Activated CD8-positive, alpha-beta T cell treated with anti-CD3 and anti-CD28 coated beads, Interleukin-2, amount 10 ng/mL, durations not matched to agents 7 days and 5 days (primary cell): ENCODE measurements around the gene TECTB. TPM values are rescaled to one million over a fixed set of nuclear protein-coding genes. Genes with fewer than 3 reads are reported as not detected.

Experiments used
- ATAC-seq: fragments of 150-1000 bp; cut with Tn5 transposase; one replicate; pipeline ENCODE4 v1.10.0; 2021; ENCODE audit warnings: moderate library complexity
- CTCF ChIA-PET: fragments of 350-600 bp; sonication (Branson Sonifier 250); formaldehyde crosslinking; loops from one replicate; lab custom pipeline; 2021; ENCODE audit warnings: antibody characterized with exemption; lab: Charles Lee
- POLR2A ChIA-PET: fragments of 350-600 bp; sonication (Branson Sonifier 250); formaldehyde crosslinking; loops from one replicate; lab custom pipeline; 2021; ENCODE audit warnings: antibody characterized with exemption; lab: Charles Lee
- DNase-seq: peaks from one replicate; pipeline ENCODE4 v3.0.0-alpha.2; 2020
- H3K27ac Mint-ChIP-seq: one replicate; pipeline ENCODE4 v1.8.0; 2021; ENCODE audit warnings: mild to moderate bottlenecking, mixed read lengths
- H3K27me3 Mint-ChIP-seq: one replicate; pipeline ENCODE4 v1.8.0; 2021; ENCODE audit warnings: low read depth, mixed read lengths
- H3K36me3 Mint-ChIP-seq: one replicate; pipeline ENCODE4 v1.8.0; 2021; ENCODE audit warnings: low read depth, mixed read lengths
- H3K4me1 Mint-ChIP-seq: one replicate; pipeline ENCODE4 v1.8.0; 2021; ENCODE audit warnings: low read depth, mixed read lengths
- H3K4me3 Mint-ChIP-seq: one replicate; pipeline ENCODE4 v1.8.0; 2021; ENCODE audit warnings: mild to moderate bottlenecking, mixed read lengths
- H3K9me3 Mint-ChIP-seq: one replicate; pipeline ENCODE4 v1.8.0; 2022; ENCODE audit warnings: mixed read lengths; ENCODE audit not compliant: insufficient read depth
- total RNA-seq, 2 experiments: library from RNA; stranded (reverse); gene quantifications; one replicate each; pipeline ENCODE4 v1.2.3, GENCODE V29; 2021

Gene TECTB
- total RNA-seq, 2 experiments from 2014 or later: not detected

DNA sequence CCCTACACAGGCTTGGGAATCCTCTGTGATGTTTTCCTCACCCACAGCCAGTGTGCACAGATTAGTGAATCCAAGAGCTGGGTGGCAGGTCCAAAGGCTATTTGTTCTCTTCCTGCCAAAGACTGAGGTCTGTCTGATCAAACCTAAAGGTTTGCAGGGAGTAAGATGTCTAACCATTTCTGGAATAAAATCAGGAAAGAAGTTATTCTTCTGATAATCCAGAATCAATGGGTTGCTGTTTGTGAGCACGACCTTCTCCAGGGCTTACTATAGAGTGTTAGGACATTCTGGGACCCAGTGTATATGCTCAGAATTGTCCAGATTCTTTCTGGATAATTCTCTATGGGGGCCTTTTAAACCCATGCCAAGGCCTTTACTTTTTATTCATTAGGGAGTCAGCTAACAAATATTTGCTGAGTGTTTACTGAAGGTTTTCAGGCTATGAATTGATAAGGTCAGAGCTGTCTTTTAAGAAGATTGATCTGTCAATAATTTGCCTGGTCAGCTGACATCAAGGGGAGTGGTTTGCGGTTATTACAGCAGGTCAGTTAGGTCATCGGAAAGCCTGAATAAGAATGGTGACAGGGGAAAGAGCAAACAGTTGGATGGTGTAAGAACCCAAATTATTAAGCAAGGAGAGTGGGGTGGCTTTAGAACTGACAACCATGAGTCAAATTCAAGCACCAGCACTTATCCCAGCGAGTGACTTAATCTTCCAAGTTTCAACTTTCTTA, 7.5 kb upstream of the TECTB start:
- Mint-ChIP-seq H3K36me3 (no peaks in the 10 kb centered on the region), H3K4me1 (no peaks in the 10 kb centered on the region)
- CTCF ChIA-PET: no interaction called here

DNA sequence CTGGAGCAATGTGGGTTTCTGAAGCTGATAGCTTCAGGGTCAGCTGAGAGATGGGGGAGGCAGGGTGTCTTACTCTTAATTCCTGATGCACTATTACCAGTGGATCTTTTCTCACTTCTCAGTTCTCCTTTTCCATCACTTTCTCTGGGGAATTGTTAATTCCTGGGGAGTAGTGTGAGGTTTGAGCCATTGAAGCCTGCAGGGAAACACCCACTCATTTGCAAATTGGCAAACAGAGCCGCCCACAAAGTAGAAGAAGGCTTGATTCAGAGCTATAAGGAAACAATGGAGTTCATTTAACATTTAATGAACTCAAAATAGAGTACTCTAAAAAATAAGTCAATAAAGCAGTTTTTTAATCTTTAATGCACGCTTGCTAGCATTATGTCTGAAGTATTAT, 4.3 kb upstream of the TECTB start:
- CTCF ChIA-PET: no interaction called here
- no peak for DNase-seq
- POLR2A ChIA-PET: no interaction called here
- Mint-ChIP-seq H3K27ac (no peak overlapping the region), H3K4me3 (no peak overlapping the region), H3K4me1 (no peaks in the 10 kb centered on the region), H3K27me3 (peaks cover 10% of the 10 kb centered on the region), H3K36me3 (no peaks in the 10 kb centered on the region), H3K9me3 (no peaks in the 10 kb centered on the region)
- ATAC-seq: no peak

More for the DNA sequence above, 7.5 kb upstream of the TECTB start:
- Mint-ChIP-seq H3K27ac (no peak overlapping the region), H3K9me3 (no peaks in the 10 kb centered on the region), H3K27me3 (peaks cover 7% of the 10 kb centered on the region), H3K4me3 (no peak overlapping the region)
- POLR2A ChIA-PET: no interaction called here
- DNase-seq: no peak
- ATAC-seq: no peak

DNA sequence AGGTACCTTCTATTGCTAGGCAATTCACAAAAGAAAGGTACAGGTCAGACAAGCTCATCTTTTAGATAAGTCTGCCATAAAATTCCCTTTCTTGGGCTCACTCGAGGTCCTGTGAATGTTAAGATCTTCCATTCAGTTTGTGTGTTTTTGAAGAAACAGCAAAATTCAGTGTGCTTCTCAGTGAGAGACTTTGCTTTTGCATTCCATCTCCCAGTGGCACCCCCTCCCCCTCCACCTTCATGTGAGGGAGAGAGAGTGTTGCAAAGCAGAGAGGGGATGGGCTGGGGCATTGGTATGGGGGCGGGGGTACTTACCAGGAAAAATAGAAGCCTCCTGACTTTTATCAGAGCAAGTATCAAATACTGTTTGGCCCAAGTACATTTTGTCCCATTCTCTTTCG, 3.8 kb upstream of the TECTB start:
- H3K27ac Mint-ChIP-seq: no peak overlapping the region
- DNase-seq (no peak), ATAC-seq (no peak)
- ChIA-PET POLR2A (no interaction called here), CTCF (no interaction called here)
- H3K27me3 Mint-ChIP-seq: peaks cover 10% of the 10 kb centered on the region
- H3K9me3 Mint-ChIP-seq: no peaks in the 10 kb centered on the region
- no peaks in the 10 kb centered on the region for H3K36me3 Mint-ChIP-seq
- H3K4me3 Mint-ChIP-seq: no peak overlapping the region
- H3K4me1 Mint-ChIP-seq: no peaks in the 10 kb centered on the region

DNA sequence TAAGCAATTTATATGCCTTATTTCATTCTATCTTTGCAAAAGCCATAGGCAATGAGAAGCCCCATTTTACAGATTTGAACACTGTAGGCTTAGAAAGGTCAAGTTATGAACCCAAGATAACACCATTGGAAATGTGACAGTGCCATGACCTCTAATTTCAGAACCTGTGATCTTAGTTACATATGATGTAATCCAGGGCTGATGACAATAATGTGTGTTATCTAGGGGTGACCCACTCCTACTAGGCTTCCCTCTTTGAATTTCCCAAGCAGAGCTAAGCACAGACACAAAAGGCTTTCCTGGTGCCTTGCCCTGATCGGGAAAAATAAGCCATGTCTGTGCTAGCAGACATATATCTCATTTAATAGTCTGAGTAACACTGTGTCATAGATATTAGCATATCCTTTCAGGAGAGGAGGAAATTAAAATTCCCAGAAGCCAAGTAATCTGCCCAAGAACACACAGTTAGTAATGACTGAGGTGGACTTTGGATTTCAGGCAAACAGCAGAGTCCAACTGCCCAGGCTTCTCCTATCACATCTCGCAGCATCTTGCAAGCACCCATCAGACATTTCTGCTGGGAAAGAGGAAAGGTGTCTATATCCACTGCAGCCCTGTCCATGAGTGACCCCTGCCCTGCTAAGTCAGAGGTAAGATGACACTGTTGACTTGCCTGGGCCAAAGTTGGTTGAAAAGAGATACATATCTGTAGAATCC, 2.8 kb upstream of the TECTB start:
- Mint-ChIP-seq H3K36me3 (no peaks in the 10 kb centered on the region), H3K4me3 (no peak overlapping the region)
- CTCF ChIA-PET: no interaction called here

DNA sequence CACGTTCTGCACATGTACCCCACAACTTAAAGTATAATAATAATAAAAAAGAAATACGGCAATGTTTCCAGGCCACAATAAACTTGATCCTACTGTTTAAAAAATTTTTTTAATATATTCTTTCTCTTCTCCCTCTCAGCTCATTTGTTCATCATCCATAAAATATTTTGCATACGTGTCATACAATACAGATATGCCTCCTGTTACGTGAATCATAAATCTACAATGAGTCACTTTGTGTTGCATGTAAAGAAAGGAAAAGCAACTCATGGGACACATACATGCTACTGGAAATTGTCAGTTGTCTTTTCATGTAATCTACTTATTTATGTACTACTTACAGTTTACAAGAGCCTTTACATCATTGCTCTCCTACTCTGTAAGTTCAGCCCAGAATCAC, 1.1 kb upstream of the TECTB start:
- Mint-ChIP-seq H3K9me3 (no peaks in the 10 kb centered on the region), H3K27me3 (peaks cover 8% of the 10 kb centered on the region), H3K36me3 (no peaks in the 10 kb centered on the region), H3K27ac (no peak overlapping the region), H3K4me3 (no peak overlapping the region), H3K4me1 (no peaks in the 10 kb centered on the region)
- no peak for ATAC-seq
- no peak for DNase-seq
- ChIA-PET POLR2A (no interaction called here), CTCF (no interaction called here)

More for the DNA sequence above, 2.8 kb upstream of the TECTB start:
- DNase-seq (no peak), ATAC-seq (no peak)
- no peaks in the 10 kb centered on the region for H3K9me3 Mint-ChIP-seq
- H3K27ac Mint-ChIP-seq: no peak overlapping the region
- POLR2A ChIA-PET: no interaction called here
- H3K27me3 Mint-ChIP-seq: peaks cover 8% of the 10 kb centered on the region
- H3K4me1 Mint-ChIP-seq: no peaks in the 10 kb centered on the region

DNA sequence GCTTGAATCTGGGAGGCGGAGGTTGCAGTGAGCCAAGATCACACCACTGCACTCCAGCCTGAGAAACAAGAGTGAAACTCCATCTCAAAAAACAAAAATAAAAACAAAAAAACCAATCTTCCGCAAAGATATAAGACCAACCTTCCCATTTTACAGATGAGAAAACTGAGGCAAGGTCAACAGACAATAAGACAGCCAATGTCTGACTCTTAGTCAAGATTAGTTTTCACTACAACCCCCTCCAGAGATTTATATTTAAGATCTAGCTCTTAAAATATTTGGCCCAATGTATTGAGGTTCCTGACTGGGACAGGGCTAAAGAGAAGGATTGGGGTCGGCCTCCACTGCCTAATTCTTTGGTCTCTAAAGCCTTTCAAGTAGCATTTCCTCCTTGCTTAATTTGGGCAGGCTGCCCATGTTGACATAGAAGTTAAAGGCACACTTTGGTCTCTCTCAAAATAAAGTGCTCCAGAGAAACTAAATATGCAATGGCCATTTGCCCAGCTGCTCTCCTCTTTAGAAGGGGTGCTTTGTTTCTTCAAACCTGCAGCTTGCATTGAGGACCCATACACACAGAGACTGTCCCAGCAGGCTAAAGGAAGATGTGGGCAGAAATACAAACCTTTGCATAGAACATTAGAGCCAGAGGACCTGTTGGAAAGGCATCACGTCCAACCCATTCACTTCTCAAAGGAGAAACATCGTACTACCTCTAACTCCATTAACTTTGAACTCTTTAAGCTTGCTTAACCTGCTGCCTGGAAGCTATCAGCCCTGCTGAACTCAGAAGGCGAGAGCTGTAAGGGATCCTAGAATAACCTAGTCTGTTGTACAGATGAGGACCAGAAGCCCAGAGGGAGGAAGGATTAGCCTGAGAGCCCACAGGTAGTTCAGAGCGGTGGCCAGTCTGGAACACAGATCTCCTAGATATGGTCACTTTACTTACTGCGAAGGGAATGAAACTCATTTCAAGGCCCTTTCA, 3.9 kb downstream of the TECTB start:
- CTCF ChIA-PET: no interaction called here
- POLR2A ChIA-PET: no interaction called here
- no peak overlapping the region for H3K27ac Mint-ChIP-seq
- peaks cover 5% of the 10 kb centered on the region for H3K27me3 Mint-ChIP-seq
- ATAC-seq (no peak), DNase-seq (no peak)
- H3K4me3 Mint-ChIP-seq: no peak overlapping the region
- no peaks in the 10 kb centered on the region for H3K36me3 Mint-ChIP-seq
- no peaks in the 10 kb centered on the region for H3K4me1 Mint-ChIP-seq
- H3K9me3 Mint-ChIP-seq: no peaks in the 10 kb centered on the region

DNA sequence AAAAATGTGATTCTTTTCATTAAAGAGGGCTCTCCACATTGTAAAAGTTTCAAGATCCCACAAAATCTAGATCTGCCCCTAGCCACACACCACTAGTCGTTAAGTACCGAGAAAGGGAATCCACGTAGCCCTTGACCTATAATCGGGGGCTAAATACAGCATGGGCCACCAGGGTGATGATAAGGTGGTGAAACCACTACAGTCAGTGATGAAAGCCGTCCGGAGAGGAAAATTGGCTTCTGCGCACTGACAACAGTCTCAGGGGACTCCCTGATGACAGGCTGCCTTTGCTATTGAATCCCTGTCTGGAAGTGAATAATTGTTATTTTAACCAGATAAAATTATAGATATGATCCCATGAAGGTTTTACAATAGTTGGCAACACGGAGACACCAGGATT, 4.6 kb downstream of the TECTB start:
- Mint-ChIP-seq H3K27ac (no peak overlapping the region), H3K27me3 (peaks cover 7% of the 10 kb centered on the region), H3K9me3 (no peaks in the 10 kb centered on the region), H3K4me3 (no peak overlapping the region), H3K36me3 (no peaks in the 10 kb centered on the region), H3K4me1 (no peaks in the 10 kb centered on the region)
- ChIA-PET CTCF (no interaction called here), POLR2A (no interaction called here)
- ATAC-seq (no peak), DNase-seq (no peak)

DNA sequence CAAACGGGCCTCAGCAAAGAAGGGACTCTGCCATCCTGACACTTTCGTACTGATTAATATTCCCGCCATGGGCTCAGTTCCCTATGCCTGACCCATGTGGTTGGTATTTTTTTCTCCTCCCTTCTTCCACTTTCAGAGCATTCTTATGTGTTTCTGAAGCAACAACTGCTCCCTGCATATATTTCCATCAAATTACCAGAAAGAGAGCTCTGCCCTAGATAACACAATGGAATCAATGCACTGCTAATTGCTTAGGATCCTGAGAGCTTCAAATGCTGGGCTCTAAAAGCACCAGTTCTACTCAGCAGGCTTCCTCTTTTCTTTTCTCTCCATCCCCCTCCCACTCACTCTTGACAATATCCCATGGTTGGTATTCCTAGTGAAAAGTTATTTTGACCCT, 5.3 kb downstream of the TECTB start:
- POLR2A ChIA-PET: no interaction called here
- CTCF ChIA-PET: interaction anchor here (1.6 kb wide), 1 partner anchor 19 kb away, joined by 4 read pairs; no protein-coding TSS in a partner anchor
- no peak for ATAC-seq

DNA sequence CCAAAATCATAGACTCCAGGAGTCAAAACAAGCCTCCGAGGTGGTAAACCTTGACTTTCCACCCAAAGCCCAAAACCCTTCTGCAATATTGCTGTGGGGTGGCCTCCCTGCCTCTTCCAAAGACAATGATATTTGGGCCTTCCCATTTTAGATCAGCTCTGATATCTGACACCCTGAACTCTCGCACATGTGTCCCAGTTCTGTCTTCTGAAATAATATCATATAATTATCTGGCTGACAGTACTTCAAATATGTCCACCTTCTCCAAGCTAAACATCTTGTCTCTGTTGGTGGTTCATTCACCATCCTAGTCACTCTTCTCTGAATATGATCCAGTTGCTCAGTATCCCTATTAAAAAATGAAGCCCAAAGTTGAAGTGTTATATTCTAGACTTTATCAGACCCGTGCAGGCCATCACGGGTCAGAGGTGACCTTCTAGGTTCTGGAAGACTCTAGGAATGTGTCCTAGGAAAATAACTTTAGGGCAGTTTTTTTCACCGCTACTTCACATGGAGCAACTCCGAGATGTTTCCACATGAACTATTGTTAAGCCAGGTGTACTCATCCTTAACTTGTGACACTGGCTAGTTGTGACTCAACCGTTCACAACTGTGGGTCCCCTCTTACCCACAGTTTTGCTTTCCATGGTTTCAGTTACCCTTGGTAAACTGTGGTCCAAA, 6.3 kb downstream of the TECTB start:
- ATAC-seq (no peak), DNase-seq (no peak)
- Mint-ChIP-seq H3K27me3 (peaks cover 4% of the 10 kb centered on the region), H3K4me3 (no peak overlapping the region), H3K36me3 (no peaks in the 10 kb centered on the region), H3K27ac (no peak overlapping the region), H3K9me3 (no peaks in the 10 kb centered on the region), H3K4me1 (no peaks in the 10 kb centered on the region)
- ChIA-PET POLR2A (no interaction called here), CTCF (interaction anchor here (1.6 kb wide), 1 partner anchor 18 kb away, joined by 4 read pairs; no protein-coding TSS in a partner anchor)

More for the DNA sequence above, 5.3 kb downstream of the TECTB start:
- H3K9me3 Mint-ChIP-seq: no peaks in the 10 kb centered on the region
- DNase-seq: no peak
- H3K27me3 Mint-ChIP-seq: peaks cover 5% of the 10 kb centered on the region
- no peak overlapping the region for H3K27ac Mint-ChIP-seq
- H3K4me1 Mint-ChIP-seq: no peaks in the 10 kb centered on the region
- H3K36me3 Mint-ChIP-seq: no peaks in the 10 kb centered on the region
- H3K4me3 Mint-ChIP-seq: no peak overlapping the region

DNA sequence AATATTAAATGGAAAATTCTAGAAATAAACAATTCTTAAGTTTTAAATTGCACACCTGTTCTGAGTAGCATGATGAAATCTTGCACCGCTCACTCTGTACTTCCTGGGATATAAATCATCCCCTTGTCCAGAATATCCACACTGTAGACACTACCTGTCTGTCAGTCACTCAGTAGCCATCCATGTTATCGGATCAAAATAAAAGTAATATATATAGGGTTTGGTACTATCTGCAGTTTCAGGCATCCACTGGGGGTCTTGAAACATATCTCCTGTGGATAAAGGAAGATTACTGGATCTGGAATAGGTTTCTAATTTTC, 6.8 kb downstream of the TECTB start:
- no peaks in the 10 kb centered on the region for H3K9me3 Mint-ChIP-seq
- H3K4me1 Mint-ChIP-seq: no peaks in the 10 kb centered on the region
- no peak overlapping the region for H3K27ac Mint-ChIP-seq
- no peaks in the 10 kb centered on the region for H3K36me3 Mint-ChIP-seq
- ATAC-seq (no peak), DNase-seq (no peak)
- no peak overlapping the region for H3K4me3 Mint-ChIP-seq
- POLR2A ChIA-PET: no interaction called here
- H3K27me3 Mint-ChIP-seq: peaks cover 4% of the 10 kb centered on the region
- CTCF ChIA-PET: interaction anchor here (1.6 kb wide), 1 partner anchor 18 kb away, joined by 4 read pairs; no protein-coding TSS in a partner anchor

DNA sequence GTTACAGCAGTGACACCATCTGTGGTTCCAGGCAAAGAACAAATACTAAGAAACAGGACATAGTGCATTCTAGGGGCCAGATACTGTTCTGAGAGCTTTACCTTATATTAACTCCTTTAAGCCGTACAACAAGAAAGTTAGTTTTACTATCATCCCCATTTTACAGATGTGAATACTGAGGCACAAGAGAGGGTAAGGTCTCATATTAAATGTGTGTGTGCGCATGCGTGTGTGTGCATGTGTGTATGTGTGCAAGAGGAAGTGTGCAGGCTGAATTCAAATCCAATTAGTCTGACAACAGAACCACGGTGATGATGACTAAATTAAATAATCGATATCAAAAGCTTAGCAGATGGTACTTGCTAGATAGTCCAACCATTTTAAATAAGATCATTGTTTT, 11.0 kb downstream of the TECTB start:
- Mint-ChIP-seq H3K27me3 (peaks cover 4% of the 10 kb centered on the region), H3K4me3 (no peak overlapping the region), H3K27ac (no peak overlapping the region), H3K36me3 (no peaks in the 10 kb centered on the region), H3K9me3 (no peaks in the 10 kb centered on the region), H3K4me1 (no peaks in the 10 kb centered on the region)
- ATAC-seq: no peak
- no peak for DNase-seq
- ChIA-PET POLR2A (no interaction called here), CTCF (interaction anchor here (0.6 to 1.4 kb wide), 3 partner anchors 14 to 998 kb away, joined by 3 to 4 read pairs (median 3); no protein-coding TSS in a partner anchor)
